HG02642 (cell line): ENCODE results near the gene ZNF213.

Source experiments
- ATAC-seq: cut with Tn5 transposase; IDR thresholded peaks from one replicate; pipeline ENCODE4 v1.9.1; 2021; ENCODE audit warnings: mild to moderate bottlenecking; ENCODE audit not compliant: unreplicated experiment, poor library complexity

The ZNF213 gene

GRCh38 chr16:3187798-3188674, 53.2 kb downstream of the ZNF213 start, which contains the start of gene OR1F1:
TSS of gene OR1F1 (plus strand) at chr16:3188204.
- ATAC-seq: no peak

GRCh38 chr16:3188675-3188924, 53.8 kb downstream of the ZNF213 start:
- ATAC-seq: no peak

GRCh38 chr16:3188925-3189825, 54.3 kb downstream of the ZNF213 start:
- ATAC-seq: no peak

GRCh38 chr16:3189869-3190268, 55.0 kb downstream of the ZNF213 start:
- no peak for ATAC-seq

- ATAC-seq: no peak
These were observed 56.1 kb downstream of the ZNF213 start for GRCh38 chr16:3190949-3191353.
